ENCODE results near the gene TALDO1. TPM values are rescaled to one million over a fixed set of nuclear protein-coding genes. Genes with fewer than 3 reads are reported as not detected.

TALDO1 gene
- total and polyA plus RNA-seq, 4 donors: 72.5 to 181 (median 128) TPM

- no peak overlapping the region for H3K9ac ChIP-seq (ENCODE audit: low read depth in 1 of 2, low read length in 2 of 2)
- peak; percentile 59 for DNase-seq (ENCODE audit: low spot score)
- WGBS: 76% methylated on average over 19 of the region's 19 CpGs
- H3K27me3 ChIP-seq (ENCODE audit: control insufficient read depth in 4 of 4, insufficient read depth in 4 of 4, low read length in 3 of 4): no peaks in the 10 kb centered on the region
- H3K36me3 ChIP-seq (ENCODE audit: control insufficient read depth in 4 of 4, insufficient read depth in 3 of 4, low read depth in 1 of 4, low read length in 3 of 4): peaks cover 15 to 48% (median 23%) of the 10 kb centered on the region in 4 donors
- H3K9me3 ChIP-seq (ENCODE audit: control insufficient read depth in 4 of 4, low read length in 3 of 4): no peaks in the 10 kb centered on the region
- H3K4me1 ChIP-seq (ENCODE audit: control insufficient read depth in 4 of 4, insufficient read depth in 4 of 4, low read length in 3 of 4): peaks cover 0 to 8% (median 8%) of the 10 kb centered on the region in 4 donors
- no peak overlapping the region for H3K27ac ChIP-seq (ENCODE audit: low read depth in 1 of 2, low read length in 2 of 2)
- H3K4me3 ChIP-seq (ENCODE audit: low read depth in 1 of 3, low read length in 3 of 3): no peak overlapping the region
- TF ChIP-seq RXRA (IDR thresholded peaks at IDR 0.05) (no peak), HNF4A (conservative IDR thresholded peaks at IDR 0.05) (no peak), EGR1 (IDR thresholded peaks at IDR 0.05; ENCODE audit: low read depth in 2 of 2) (no peak), FOXA1 (IDR thresholded peaks at IDR 0.05) (no peak), NR2F2 (IDR thresholded peaks at IDR 0.05) (no peak), REST (IDR thresholded peaks at IDR 0.05) (no peak), HNF4G (IDR thresholded peaks at IDR 0.05) (no peak), YY1 (IDR thresholded peaks at IDR 0.05) (no peak), RAD21 (IDR thresholded peaks at IDR 0.05) (peak; percentile 72 to 82), FOXA2 (IDR thresholded peaks at IDR 0.05) (no peak), SP1 (IDR thresholded peaks at IDR 0.05) (no peak), TAF1 (conservative IDR thresholded peaks at IDR 0.05) (no peak), GABPA (IDR thresholded peaks at IDR 0.05 in 1 of 2, conservative IDR thresholded peaks at IDR 0.05 in 1 of 2) (no peak)
- TF ChIP-seq, protein P1, sequence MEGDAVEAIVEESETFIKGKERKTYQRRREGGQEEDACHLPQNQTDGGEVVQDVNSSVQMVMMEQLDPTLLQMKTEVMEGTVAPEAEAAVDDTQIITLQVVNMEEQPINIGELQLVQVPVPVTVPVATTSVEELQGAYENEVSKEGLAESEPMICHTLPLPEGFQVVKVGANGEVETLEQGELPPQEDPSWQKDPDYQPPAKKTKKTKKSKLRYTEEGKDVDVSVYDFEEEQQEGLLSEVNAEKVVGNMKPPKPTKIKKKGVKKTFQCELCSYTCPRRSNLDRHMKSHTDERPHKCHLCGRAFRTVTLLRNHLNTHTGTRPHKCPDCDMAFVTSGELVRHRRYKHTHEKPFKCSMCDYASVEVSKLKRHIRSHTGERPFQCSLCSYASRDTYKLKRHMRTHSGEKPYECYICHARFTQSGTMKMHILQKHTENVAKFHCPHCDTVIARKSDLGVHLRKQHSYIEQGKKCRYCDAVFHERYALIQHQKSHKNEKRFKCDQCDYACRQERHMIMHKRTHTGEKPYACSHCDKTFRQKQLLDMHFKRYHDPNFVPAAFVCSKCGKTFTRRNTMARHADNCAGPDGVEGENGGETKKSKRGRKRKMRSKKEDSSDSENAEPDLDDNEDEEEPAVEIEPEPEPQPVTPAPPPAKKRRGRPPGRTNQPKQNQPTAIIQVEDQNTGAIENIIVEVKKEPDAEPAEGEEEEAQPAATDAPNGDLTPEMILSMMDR (IDR thresholded peaks at IDR 0.05; ENCODE audit: low read depth, low read length, missing input control): peak; percentile 53
- TF ChIP-seq, protein P2, sequence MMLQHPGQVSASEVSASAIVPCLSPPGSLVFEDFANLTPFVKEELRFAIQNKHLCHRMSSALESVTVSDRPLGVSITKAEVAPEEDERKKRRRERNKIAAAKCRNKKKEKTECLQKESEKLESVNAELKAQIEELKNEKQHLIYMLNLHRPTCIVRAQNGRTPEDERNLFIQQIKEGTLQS (IDR thresholded peaks at IDR 0.05): no peak
- TF ChIP-seq, protein P3, sequence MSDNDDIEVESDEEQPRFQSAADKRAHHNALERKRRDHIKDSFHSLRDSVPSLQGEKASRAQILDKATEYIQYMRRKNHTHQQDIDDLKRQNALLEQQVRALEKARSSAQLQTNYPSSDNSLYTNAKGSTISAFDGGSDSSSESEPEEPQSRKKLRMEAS (IDR thresholded peaks at IDR 0.05): no peak
These were observed 17.9 kb downstream of the TALDO1 start for GRCh38 chr11:765025-765801.

- WGBS: 94% methylated on average over 8 of the region's 8 CpGs
- peaks cover 17 to 45% (median 22%) of the 10 kb centered on the region in 4 donors for H3K36me3 ChIP-seq (ENCODE audit: control insufficient read depth in 4 of 4, insufficient read depth in 3 of 4, low read depth in 1 of 4, low read length in 3 of 4)
- no peak for TF ChIP-seq RXRA (IDR thresholded peaks at IDR 0.05)
- no peak for TF ChIP-seq HNF4G (IDR thresholded peaks at IDR 0.05)
- no peak for TF ChIP-seq TAF1 (conservative IDR thresholded peaks at IDR 0.05)
- no peak for TF ChIP-seq RAD21 (IDR thresholded peaks at IDR 0.05)
- no peak for TF ChIP-seq JUND (IDR thresholded peaks at IDR 0.05)
- TF ChIP-seq, protein P4, sequence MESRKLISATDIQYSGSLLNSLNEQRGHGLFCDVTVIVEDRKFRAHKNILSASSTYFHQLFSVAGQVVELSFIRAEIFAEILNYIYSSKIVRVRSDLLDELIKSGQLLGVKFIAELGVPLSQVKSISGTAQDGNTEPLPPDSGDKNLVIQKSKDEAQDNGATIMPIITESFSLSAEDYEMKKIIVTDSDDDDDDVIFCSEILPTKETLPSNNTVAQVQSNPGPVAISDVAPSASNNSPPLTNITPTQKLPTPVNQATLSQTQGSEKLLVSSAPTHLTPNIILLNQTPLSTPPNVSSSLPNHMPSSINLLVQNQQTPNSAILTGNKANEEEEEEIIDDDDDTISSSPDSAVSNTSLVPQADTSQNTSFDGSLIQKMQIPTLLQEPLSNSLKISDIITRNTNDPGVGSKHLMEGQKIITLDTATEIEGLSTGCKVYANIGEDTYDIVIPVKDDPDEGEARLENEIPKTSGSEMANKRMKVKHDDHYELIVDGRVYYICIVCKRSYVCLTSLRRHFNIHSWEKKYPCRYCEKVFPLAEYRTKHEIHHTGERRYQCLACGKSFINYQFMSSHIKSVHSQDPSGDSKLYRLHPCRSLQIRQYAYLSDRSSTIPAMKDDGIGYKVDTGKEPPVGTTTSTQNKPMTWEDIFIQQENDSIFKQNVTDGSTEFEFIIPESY (IDR thresholded peaks at IDR 0.05): no peak
- no peaks in the 10 kb centered on the region for H3K27me3 ChIP-seq (ENCODE audit: control insufficient read depth in 4 of 4, insufficient read depth in 4 of 4, low read length in 3 of 4)
- H3K9ac ChIP-seq (ENCODE audit: low read depth in 1 of 2, low read length in 2 of 2): no peak overlapping the region
- DNase-seq (ENCODE audit: low spot score): no peak
- H3K4me3 ChIP-seq (ENCODE audit: low read depth in 1 of 3, low read length in 3 of 3): no peak overlapping the region
- peaks cover 0 to 8% (median 8%) of the 10 kb centered on the region in 4 donors for H3K4me1 ChIP-seq (ENCODE audit: control insufficient read depth in 4 of 4, insufficient read depth in 4 of 4, low read length in 3 of 4)
- H3K9me3 ChIP-seq (ENCODE audit: control insufficient read depth in 4 of 4, low read length in 3 of 4): no peaks in the 10 kb centered on the region
- H3K27ac ChIP-seq (ENCODE audit: low read depth in 1 of 2, low read length in 2 of 2): no peak overlapping the region
These were observed 18.5 kb downstream of the TALDO1 start for GRCh38 chr11:765802-766091.
